Rectal smooth muscle tissue (tissue), 1 donor: ENCODE results near the gene NF1.
"Not testable (repeated sequence)": the region's sequence is repeated elsewhere in the genome, so short reads cannot be mapped to it uniquely, and the experiment has no call there.

ENCODE experiments used
- H3K27ac ChIP-seq: one replicate; pipeline ENCODE4 v1.7.0; 2013; ENCODE audit warnings: low read depth, low read length, inconsistent platforms
- H3K27me3 ChIP-seq: one replicate; pipeline ENCODE4 v1.7.0; 2013; ENCODE audit warnings: low read length; ENCODE audit not compliant: control insufficient read depth, insufficient read depth
- H3K36me3 ChIP-seq: one replicate; pipeline ENCODE4 v1.7.0; 2013; ENCODE audit warnings: low read length; ENCODE audit not compliant: control insufficient read depth, insufficient read depth
- H3K4me1 ChIP-seq: one replicate; pipeline ENCODE4 v1.7.0; 2013; ENCODE audit warnings: low read length; ENCODE audit not compliant: control insufficient read depth, insufficient read depth
- H3K4me3 ChIP-seq: one replicate; pipeline ENCODE4 v1.7.0; 2013; ENCODE audit warnings: low read length
- H3K9ac ChIP-seq: one replicate; pipeline ENCODE4 v1.7.0; 2013; ENCODE audit warnings: low read length

The NF1 gene

DNA sequence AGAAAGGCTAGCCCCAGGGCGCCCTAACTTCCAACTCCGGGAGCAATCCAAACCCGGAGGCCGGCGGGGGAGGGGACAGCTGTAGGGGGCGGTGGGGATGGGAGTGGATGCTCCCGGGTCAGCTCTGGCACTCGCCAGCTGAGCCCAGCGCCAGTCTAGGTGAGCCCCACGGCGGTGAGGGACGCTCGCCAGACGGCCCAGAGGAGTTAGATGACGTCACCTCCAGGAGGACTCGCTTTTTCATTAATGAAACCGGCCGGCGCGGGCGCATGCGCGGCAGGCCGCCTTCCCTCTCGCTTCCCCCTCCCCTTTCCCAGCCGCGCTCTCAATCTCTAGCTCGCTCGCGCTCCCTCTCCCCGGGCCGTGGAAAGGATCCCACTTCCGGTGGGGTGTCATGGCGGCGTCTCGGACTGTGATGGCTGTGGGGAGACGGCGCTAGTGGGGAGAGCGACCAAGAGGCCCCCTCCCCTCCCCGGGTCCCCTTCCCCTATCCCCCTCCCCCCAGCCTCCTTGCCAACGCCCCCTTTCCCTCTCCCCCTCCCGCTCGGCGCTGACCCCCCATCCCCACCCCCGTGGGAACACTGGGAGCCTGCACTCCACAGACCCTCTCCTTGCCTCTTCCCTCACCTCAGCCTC is at the start of gene NF1:
Gene NF1, plus strand, starts transcription at position 378 of the 636 bp plus-strand sequence. CDS start 333 bp downstream, outside the sequence.
- Histone ChIP-seq H3K4me3 (peak within 1 kb of the TSS; percentile 83), H3K36me3 (no peaks in the 10 kb centered on the region), H3K27me3 (no peaks in the 10 kb centered on the region), H3K9ac (peak within 1 kb of the TSS; percentile 71), H3K27ac (peak within 1 kb of the TSS; percentile 92), H3K4me1 (no peaks in the 10 kb centered on the region)

DNA sequence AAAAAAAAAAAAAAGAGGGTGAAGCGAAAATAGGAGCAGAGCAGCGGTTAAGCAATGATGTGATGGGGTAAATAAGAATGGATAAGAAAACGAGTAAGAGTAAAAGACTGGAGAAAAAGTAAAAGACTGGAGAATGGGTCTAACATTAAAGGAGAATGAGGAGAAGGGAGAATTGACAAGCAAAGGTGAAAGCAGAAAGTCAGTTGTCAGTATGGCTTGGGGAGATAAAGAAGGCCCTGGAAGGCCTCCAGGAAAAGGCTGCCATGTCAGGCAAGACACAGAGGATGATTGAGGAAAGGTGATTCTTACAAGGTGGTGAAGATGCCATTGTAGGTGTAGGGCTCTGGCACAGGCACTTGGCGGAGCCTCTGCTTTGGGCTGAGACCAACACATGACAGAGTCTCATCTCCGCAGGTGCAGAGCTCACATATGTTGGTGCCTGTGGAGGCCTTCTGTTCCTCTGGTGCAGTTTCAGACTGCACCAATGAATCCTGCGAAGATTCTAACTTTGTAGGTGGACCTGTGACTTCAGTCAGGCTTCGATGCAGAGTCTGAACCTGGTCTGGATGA is 47.8 kb upstream of the NF1 start:
- not testable (repeated sequence) for H3K27ac ChIP-seq, H3K9ac ChIP-seq, H3K4me3 ChIP-seq, H3K27me3 ChIP-seq, H3K4me1 ChIP-seq, H3K36me3 ChIP-seq

- Histone ChIP-seq H3K4me3 (no peak overlapping the region), H3K27ac (no peak overlapping the region), H3K4me1 (no peaks in the 10 kb centered on the region), H3K9ac (no peak overlapping the region), H3K36me3 (no peaks in the 10 kb centered on the region), H3K27me3 (no peaks in the 10 kb centered on the region)
Measured at GRCh38 chr17:31048142-31048541, 46.6 kb upstream of the NF1 start.

- no peak overlapping the region for H3K4me3 ChIP-seq
- H3K27me3 ChIP-seq: no peaks in the 10 kb centered on the region
- H3K27ac ChIP-seq: no peak overlapping the region
- no peaks in the 10 kb centered on the region for H3K4me1 ChIP-seq
- H3K9ac ChIP-seq: no peak overlapping the region
- H3K36me3 ChIP-seq: no peaks in the 10 kb centered on the region
Measured at GRCh38 chr17:31048780-31049179, 46.0 kb upstream of the NF1 start.

- Histone ChIP-seq H3K36me3 (no peaks in the 10 kb centered on the region), H3K4me1 (no peaks in the 10 kb centered on the region), H3K9ac (no peak overlapping the region), H3K27me3 (no peaks in the 10 kb centered on the region), H3K27ac (no peak overlapping the region), H3K4me3 (no peak overlapping the region)
Measured at GRCh38 chr17:31050948-31051347, 43.8 kb upstream of the NF1 start.

- H3K9ac ChIP-seq: no peak overlapping the region
- no peaks in the 10 kb centered on the region for H3K36me3 ChIP-seq
- no peak overlapping the region for H3K27ac ChIP-seq
- no peaks in the 10 kb centered on the region for H3K27me3 ChIP-seq
- H3K4me1 ChIP-seq: no peaks in the 10 kb centered on the region
- H3K4me3 ChIP-seq: no peak overlapping the region
Measured at GRCh38 chr17:31051506-31051905, 43.3 kb upstream of the NF1 start.

GRCh38 chr17:31052187-31052889 is 42.4 kb upstream of the NF1 start:
- no peaks in the 10 kb centered on the region for H3K36me3 ChIP-seq
- H3K9ac ChIP-seq: no peak overlapping the region
- H3K4me1 ChIP-seq: no peaks in the 10 kb centered on the region
- no peaks in the 10 kb centered on the region for H3K27me3 ChIP-seq
- H3K27ac ChIP-seq: no peak overlapping the region
- no peak overlapping the region for H3K4me3 ChIP-seq

- no peaks in the 10 kb centered on the region for H3K36me3 ChIP-seq
- H3K4me1 ChIP-seq: no peaks in the 10 kb centered on the region
- H3K27me3 ChIP-seq: no peaks in the 10 kb centered on the region
- no peak overlapping the region for H3K9ac ChIP-seq
- no peak overlapping the region for H3K27ac ChIP-seq
- H3K4me3 ChIP-seq: no peak overlapping the region
Measured at GRCh38 chr17:31053071-31053470, 41.7 kb upstream of the NF1 start.

DNA sequence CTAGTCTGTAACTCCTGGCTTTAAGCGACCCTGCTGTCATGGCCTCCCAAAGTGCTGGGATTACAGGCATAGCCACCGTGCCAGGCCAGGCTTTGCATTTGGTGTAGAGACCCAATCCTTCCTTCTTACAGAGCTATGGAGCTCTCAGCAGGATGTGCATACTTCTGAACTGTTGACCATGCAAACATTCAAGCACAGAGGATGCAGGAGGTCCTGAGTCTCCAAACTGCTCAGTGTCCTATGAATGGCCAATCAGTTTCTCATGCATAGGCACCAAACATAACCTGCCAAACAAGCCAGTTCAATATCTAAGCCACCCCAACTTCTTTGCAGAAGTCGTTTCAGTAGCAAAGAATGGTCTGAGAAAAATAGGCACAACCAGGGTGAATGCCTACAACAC is 40.0 kb upstream of the NF1 start:
- no peak overlapping the region for H3K4me3 ChIP-seq
- H3K27ac ChIP-seq: no peak overlapping the region
- no peak overlapping the region for H3K9ac ChIP-seq
- no peaks in the 10 kb centered on the region for H3K27me3 ChIP-seq
- H3K36me3 ChIP-seq: no peaks in the 10 kb centered on the region
- no peaks in the 10 kb centered on the region for H3K4me1 ChIP-seq

DNA sequence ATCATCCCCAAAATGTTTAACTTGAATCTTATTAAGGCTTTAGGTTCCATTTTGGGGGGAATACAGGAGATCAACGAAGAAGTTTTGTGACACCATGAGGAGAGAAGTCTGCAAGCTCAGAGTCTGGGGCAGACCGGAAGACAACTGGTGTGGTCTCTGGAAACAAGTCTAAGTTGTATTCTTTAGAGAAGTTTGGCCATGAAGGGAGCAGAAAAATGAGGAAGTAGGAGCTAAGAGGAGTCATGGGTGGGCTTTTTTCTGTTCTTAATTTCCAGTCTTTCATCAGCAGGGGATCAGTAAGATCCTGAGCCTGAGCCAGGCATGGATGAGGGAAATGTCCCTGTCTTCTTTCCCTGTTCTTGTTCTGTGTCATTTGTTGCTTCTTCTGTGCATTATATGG is 35.8 kb upstream of the NF1 start:
- Histone ChIP-seq H3K36me3 (no peaks in the 10 kb centered on the region), H3K27ac (no peak overlapping the region)

GRCh38 chr17:31060791-31061550 is 33.8 kb upstream of the NF1 start:
- Histone ChIP-seq H3K36me3 (no peaks in the 10 kb centered on the region), H3K4me1 (no peaks in the 10 kb centered on the region), H3K4me3 (no peak overlapping the region), H3K9ac (no peak overlapping the region), H3K27me3 (no peaks in the 10 kb centered on the region), H3K27ac (no peak overlapping the region)

More for the DNA sequence above, 35.8 kb upstream of the NF1 start:
- no peaks in the 10 kb centered on the region for H3K4me1 ChIP-seq
- no peak overlapping the region for H3K4me3 ChIP-seq
- H3K9ac ChIP-seq: no peak overlapping the region
- H3K27me3 ChIP-seq: no peaks in the 10 kb centered on the region

- H3K9ac ChIP-seq: no peak overlapping the region
- H3K4me3 ChIP-seq: no peak overlapping the region
- no peaks in the 10 kb centered on the region for H3K36me3 ChIP-seq
- H3K4me1 ChIP-seq: no peaks in the 10 kb centered on the region
- no peaks in the 10 kb centered on the region for H3K27me3 ChIP-seq
- no peak overlapping the region for H3K27ac ChIP-seq
Measured at GRCh38 chr17:31061678-31062077, 33.1 kb upstream of the NF1 start.
